ENCODE measurements around the gene ZNF296.

GRCh38 chr19:45069056-45069455, 7.2 kb downstream of the ZNF296 start:
- no peak for TF ChIP-seq CTCF (IDR thresholded peaks at IDR 0.05)
- TF ChIP-seq POLR2A (IDR thresholded peaks at IDR 0.05): no peak
